Activated T-helper 1 cell treated with Interleukin-2 at 50 U/mL for 16 hours (primary cell): Measurements from ENCODE around the gene KCNA2.

ENCODE experiments used
- DNase-seq: peaks from one replicate; pipeline ENCODE4 v3.0.0-alpha.2; 2020; ENCODE audit warnings: low read depth

Gene KCNA2

DNA sequence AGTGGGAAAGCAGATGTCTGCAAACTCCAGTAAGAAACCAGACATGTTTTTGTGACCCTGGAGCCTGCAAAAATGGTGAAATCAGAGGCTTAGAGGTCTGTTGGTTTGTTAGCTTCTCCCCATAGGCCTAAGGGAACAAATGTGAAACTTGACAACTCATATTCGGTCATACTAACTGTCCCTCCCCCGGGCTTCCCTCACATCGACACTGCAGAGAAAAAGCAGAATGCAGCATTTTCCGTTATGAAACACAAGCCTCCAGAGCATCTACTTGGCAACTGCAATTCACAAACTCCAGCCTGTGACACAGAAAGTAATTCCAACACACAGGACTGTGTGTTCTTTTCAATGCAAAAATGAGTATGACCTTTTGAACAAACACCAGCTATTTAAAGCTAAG is 3.7 kb downstream of the KCNA2 start:
- no peak for DNase-seq

DNA sequence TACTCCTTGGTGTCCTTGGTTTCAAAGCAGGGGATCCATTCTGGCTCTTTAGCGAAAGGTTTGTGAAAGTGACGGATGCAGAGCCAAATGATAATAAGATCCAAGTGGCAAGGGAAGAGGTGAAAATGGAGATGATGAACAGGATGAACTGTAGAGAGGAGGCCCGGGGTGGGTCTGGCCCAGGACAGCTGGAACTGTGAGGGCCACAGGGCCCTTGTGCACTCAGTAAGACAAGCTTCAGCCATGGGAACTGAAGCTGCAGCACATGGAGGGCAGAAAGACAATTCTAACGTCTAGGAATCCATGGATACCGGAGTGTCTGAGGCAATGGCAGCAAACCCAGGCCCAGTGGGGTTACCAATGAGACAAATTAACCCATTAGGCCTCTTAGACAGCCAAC is 4.8 kb downstream of the KCNA2 start:
- no peak for DNase-seq

DNA sequence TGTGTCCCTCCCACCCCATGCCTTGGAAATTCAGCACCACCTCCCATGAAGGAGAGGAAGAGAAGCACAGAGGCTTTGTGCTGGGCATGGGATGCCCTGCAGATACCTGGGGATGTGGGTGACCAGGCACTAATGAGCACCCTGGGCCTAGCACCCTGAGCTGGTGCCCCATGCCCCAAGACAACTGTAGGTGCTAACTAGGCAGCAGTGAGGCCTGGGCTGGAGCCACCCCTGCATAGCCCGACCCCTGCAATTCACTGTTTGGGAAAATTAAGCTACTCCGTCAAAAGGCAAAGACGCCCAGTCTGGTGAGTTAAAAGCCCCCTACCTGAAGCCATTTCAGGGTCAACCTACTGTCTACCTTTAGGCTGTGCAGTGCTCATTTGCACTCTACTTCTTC is 5.4 kb downstream of the KCNA2 start:
- no peak for DNase-seq

DNA sequence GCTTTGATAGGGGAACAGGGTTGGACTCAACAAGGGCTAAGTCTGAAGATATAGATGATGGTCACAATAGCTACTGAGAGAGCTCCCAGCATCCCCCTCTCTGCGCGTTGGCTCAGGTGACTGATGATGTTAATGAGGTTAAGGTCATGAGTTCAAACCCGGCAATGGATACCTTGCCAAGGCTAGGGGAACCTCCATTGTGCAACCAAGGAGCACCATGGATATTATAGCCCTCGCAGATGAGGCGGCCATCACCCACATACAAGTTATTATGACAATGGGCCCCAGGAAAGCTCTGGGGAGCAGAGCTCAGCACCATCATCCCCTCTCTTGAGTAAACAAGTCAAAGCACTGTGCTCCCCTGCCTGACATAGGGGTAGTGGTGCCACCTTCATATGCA is 8.2 kb downstream of the KCNA2 start:
- DNase-seq: no peak

DNA sequence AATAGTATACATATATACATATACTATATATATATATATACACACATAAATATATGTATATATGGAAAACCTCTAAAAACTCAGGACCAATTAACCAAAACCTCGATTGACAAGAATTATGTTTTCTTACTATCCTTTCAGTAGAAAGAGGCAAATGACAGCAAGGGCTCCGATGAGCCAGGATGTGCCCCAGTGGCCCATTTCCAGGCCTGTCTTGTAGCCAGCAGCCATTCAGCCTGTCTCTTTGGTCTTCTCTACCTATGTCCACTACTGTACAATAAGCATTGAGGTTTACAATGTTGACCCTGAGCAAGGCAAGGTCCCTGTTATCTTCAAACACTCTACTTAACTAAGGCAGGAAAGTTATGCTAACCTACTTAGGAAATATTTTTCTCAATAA is 9.8 kb downstream of the KCNA2 start:
- no peak for DNase-seq

DNA sequence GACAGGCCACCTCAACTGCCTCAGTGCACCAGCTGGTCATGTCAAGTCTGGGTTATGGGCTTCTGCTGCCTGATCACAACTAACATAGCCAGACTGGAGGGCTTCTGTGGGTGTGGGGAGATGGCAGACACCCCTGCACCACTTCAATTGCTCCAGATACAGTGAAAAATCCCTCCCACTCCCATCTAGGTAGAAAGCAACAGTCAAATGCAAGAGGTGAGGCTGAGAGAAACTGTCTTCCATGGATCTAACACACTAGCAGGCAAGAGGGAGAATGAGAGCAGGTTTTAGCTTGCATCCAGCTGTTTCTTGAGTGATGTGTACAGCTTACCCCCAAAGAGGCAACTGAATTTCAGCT is 10.8 kb downstream of the KCNA2 start:
- no peak for DNase-seq

DNA sequence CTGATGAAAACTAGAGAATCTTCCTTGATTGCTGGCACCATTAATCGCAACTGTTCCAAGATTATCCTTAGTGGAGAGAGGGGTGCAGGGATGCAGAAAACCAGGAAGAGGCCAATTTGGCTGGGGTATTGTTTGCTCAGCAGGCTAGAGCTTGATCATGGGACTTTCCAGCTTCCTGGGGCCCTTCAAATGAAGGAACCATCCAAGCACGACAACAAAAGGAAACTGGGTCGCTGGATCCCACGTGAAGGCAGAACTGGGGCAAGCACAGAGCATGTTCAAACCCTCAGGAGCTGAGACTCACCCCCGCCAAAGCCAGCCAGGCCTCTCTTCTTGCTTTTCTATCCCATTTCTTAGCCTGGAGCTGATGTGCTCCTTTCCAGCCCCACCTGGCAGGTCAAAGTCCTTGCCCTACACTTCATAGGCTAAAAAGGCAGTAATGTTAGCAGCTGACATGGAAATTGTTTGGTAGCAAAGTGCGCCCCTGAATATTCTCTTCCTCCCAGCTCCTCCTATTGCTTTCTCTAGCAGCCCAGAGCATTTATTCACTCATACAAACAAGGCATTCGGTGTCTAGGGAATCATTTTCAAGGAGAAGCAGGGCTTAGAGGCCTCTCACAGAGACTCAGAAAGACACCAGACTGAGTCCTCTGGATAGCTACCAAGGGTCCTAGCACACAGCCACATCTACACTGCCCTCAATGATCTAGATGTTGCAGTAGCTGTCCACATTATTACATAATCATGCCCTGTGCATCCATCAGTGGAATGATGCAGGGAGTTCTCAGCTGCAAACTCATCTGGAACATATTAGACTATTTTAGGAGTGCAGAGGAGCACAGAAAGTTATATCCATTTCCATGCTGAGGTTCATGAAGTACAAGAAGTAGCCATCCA is 11.5 kb downstream of the KCNA2 start:
- DNase-seq: no peak

DNA sequence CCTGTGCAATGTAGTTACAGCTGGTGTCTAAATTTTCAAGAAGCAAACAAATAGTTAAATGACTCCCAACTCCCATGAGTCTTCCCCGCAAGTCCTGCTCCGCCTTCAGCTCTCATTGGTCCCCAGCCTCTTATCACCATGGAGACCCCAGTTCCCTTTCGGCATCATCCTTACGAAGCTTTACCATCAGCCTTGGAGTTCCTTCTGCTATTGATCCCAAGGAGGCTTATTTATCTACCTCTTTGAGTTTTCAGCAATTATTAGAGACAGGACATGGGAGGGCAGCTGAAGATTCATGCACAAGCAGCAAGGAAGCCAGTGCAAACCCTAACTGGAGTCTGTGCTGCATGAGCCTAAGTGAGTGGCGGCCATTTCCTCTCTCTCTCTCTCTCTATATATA is 12.3 kb downstream of the KCNA2 start:
- no peak for DNase-seq

DNA sequence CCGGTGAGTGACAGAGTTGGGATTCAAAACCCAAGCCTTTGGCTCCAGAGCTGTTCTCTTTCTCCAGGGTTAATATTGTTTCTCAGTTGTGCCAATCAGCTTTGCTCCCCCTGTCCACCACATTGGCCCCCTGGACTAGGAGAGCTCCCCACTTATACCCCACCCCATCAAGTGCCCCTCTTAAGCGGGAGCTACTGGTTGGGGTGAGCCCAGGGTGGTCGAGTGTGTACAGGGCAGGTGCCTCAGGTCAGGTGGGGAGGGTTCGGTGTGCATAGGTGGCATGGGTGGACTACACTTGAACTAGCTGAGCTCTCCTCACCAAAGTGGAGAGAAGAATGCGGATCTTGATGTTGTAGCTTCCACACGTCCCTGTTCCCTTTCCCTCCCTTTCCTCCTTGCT is 14.2 kb downstream of the KCNA2 start:
- no peak for DNase-seq

DNA sequence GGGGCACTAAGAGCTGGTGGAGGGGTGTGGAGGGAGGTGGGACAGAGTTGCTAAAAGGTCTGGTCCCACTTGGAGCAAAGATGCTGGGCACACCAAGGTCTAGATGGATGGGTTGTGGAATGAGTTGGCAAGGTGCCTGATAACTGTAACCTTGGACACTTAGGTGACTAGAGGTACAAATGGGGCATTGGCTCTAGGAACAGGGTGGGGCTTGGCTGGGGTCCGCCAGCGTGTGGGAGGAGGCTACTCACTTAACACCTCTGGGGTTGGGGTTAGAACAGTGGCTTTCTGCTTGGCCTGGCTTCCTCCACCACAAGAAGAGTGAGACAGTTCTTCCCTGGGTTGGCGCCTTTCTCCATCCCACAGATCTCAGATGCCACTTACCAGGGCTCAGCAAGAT is 17.2 kb downstream of the KCNA2 start:
- DNase-seq: no peak

DNA sequence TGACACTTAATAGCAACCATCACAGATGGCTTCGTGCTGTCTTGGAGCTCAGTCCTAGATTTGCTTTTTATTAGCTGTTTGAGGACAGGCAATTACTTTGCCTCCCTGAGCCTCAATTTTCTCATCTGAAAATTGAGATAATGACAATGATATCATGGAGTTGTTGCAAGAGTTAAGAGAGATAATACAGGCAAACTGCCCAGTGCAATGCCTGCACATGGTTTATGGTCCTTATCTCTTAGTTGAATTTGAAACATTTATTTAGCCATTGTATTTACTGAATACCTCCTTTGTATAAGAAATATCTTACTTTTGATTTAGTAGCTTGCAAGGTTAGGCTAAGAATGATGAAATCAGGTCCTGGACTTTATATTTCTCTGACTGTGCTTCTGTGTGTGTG is 17.7 kb downstream of the KCNA2 start:
- DNase-seq: no peak

DNA sequence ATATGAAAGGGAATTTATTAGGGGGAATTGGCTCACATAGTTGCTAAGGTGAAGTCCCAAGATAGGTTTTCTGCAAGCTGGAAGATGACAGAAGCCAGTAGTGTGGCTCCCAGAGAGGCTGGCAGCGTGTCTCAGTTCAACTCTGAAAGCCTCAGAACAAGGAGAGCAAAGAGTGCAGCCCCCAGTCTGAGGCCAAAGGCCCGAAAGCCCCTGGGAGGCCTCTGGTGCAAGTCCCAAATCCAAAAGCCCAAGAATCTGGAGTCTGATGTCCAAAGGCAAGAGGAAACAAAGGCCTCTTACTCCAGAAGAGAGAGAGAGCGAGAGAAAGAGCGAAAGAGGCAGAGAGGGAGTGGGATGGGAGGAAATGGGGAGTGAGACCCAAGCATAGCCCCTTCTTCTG is 18.3 kb downstream of the KCNA2 start:
- no peak for DNase-seq

DNA sequence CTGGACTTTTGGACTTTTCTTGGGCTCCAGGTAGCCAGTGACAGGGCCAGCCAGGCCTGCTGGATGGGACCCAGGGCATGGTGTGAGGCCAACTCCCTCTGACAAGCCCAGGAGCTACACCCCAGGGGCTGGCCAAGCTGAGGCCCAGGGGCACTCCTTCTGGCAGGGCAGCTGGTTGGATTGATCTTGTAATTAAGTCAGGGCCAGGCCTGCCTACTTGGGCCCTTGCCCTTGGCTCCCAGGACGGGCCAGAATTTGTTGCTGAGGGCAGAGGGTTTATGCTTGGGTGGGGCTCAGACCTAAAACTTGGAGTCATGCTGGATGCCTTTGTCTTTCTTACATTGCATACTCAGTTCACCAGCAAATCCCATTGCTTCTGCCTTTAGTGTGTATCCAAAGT is 20.7 kb downstream of the KCNA2 start:
- no peak for DNase-seq

DNA sequence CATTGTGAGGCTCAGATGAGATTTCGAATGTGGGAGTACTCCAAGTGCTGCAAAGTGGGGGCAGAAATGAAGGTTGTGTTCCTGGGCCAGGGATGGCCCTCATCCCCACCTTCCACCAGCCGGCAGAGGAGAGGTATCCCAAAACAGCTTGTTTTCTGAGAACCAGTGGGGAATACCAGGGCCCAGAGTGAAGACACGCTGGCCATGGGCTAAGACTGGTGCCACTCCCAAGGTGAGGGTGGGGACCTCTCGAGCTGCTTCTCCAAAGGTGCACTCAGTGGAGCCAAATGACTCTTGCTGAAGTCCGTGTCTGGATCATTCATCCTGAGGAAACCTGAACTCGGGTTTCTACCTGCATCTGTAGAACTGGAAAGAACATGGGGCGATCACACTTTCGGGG is 22.1 kb downstream of the KCNA2 start:
- no peak for DNase-seq

DNA sequence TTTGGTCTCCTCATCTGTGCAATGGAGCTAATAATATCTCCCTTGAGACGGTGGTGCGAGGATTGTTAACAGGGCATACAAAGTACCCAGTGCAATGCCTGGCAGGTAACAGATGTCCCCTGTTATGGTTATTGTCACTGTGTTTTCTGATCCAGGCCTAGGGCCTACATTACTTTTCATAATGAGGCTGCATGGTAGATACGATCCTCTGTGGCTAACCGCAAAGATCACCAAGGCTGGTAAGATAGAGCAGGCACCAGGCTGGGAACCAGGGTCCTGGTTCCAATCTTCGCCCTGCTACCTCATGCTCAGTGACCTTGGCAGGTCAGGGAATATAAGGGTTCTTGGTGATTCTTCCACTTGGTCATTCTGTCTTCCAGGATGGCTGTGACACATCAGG is 22.7 kb downstream of the KCNA2 start:
- no peak for DNase-seq

DNA sequence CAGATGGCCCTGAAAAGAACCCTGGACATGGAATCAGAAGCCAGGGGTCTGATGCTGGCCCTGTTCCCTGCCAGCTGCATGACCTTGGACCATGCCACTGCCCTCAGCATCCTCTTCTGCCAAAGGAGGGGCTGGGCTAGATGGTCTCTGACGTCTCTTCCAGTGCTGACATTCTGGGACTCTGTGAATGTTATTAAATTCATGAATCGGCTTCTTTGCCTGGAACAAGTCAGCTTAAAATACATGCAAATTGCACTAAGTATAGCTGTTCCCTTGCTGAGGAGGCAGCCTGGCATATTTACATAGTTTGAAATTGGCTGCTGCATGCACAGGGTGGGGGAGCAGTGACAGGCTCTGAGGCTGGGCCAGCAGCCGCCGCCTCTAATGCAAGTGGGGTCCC is 23.8 kb downstream of the KCNA2 start:
- DNase-seq: no peak

DNA sequence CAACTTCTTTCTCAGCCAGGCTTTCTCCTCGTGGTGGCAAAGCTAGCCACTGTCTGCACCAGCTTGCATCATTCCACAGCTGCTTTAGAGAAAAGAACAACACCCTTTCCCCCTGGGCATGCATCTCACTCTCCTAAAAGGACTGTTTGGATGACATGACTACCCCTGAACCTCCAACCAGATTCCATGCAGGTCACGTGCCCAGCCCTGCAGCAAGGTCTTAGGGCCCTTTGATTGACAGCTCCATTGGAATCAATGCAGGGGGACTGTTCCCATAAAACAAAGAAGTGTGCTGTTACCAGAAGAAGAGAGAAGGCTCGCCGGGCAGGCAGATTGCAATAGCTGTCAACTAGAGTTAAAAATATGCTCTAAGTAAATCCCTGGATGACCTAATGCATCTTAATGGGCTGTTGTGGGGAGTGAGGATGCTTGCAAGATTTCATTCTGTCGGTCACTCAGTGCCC is 24.4 kb downstream of the KCNA2 start:
- DNase-seq: no peak

DNA sequence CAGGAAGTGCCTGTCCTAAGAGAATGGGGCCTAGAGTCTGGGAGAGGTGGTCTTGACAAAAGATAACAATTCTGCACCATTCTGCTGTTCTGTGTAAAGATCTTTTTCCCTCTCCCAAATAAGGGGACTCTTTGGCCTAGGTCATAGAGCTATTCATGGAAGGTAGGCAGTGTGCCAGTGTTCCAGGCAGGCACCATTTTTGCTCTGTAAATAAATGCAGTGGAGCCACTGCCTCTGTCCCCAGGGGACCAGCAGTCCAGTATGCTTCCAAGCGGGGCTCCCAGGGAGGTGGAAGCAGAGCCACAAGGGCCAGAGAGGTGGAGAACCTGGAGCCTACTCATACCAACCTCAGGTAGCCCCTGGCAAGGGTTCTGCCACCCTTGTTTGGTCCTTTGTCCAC is 25.9 kb downstream of the KCNA2 start:
- no peak for DNase-seq

DNA sequence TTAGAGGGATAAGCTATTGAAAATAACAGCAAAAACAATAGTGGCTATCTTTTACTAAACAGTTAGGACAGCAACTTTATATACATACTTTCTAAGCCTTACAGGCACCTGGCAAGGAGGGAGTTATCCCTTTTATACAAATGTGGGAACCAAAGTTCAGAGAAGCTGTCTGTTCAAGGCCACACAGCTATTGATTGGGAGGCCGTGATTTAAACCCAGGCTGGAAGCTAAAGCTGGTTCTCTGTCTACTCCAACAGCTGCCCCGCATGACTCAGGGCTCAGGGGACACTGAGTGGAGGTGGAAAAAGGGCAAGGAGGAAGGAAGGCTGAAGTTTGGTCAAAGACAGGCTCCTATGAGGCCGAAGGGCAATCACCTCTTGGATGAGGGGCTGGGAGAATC is 26.7 kb downstream of the KCNA2 start:
- DNase-seq: no peak

DNA sequence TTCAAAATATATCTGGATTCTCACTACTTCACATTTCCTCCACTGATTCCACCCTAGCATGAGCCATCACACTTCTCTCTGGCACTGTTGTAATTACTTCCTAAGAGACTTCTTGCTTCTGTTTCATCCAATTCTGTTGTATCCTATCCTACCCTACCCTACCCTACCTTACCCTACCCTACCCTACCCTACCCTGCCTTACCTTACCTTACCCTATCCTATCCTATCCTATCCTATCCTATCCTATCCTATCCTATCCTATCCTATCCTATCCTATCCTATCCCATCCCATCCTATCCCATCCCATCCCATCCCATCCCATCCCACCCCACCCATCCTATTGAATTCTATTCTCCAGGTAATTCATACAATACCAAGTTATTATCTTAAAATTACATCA is 29.7 kb downstream of the KCNA2 start:
- no peak for DNase-seq

DNA sequence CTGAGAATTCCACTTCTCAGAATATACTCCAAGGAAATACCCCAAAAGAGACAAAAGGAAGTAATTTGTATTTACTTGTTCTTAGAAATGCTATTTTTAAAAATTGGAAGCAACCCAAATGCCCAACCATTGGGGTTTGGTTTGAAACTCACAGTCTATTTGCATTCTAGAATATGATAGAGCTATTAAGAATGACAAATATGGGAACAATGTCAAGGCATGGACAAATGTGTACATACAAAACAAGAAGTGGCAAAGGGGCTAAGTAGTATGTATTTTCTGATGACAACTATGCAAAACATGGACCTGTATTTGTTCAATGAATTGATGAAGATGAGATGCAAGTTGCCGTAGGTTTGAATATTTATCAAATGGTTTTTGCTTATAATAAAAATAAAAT is 32.8 kb downstream of the KCNA2 start:
- DNase-seq: no peak

DNA sequence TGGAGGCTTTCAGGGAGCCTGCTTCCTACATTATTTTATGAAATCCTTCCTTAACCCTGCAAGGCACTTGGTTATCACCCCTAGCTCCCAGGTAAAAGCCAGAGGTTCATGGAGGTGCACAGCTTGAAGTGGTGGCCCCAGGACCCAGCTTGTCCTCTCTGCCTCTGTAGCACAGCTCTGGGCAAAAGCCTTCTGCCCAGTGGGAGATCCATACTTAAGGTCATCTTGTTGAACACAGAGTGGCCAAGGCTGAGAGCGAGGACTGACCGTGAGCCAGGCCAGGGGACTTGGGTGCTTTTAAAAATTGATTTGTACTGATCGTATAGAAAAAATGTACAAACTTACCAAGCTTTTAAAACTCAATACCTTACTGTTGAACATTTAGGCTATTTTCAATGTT is 33.4 kb downstream of the KCNA2 start:
- no peak for DNase-seq

DNA sequence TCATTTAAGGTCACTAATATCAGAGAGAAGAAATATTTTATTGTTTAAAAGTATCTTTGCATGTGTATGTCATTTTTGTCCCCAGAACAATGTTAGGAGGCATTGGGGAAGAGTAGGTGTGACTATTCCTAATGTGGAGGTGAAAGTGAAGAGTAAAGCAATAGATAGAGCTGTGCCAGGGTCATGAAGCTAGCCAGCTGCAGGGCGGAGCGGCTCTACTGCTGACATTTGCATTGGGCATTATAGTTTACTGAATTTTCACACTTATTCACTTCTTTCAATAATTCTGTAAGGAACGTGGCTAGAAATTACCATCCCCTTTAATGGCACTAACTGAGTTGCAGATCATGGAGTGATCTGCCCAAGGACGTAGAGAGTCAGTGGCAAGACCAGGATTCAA is 35.3 kb downstream of the KCNA2 start:
- DNase-seq: no peak

DNA sequence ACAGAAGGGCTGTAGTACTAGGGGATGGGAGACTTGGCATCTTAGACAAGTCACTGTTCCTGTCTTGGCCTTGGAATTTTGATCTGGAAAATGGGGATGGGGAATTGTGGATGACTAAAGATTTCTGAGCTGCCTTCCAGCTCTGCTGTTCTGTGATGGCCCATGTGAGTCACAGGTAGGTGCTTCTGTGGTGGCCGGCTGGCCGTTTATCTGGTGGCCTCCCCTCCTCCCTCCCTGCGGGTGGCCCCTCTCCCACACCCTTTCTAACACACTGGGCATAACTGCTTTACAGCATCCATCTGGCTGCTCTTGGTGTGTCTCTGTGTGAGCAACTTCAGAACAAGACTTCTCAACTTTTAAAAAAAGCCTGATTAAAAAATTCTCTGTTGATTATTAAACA is 35.9 kb downstream of the KCNA2 start:
- DNase-seq: no peak
